IMR-90 (cell line): ENCODE results near the gene INTS15. TPM values are rescaled to one million over a fixed set of nuclear protein-coding genes. Genes with fewer than 3 reads are reported as not detected.

Experiments
- ATAC-seq: fragments of 200-7000 bp; cut with Tn5 transposase; 2 replicates; pipeline ENCODE4 v1.9.1; 2020; ENCODE audit warnings: low read depth, mild to moderate bottlenecking, moderate library complexity
- BruUV-seq: library from RNA; stranded (reverse); fragments of 400-500 nt; replicated peaks from 2 replicates; lab custom pipeline; 2021; lab: Mats Ljungman, UMichigan
- CTCF ChIA-PET: fragments of 300-600 bp; formaldehyde crosslinking; extraction: SDS; loops from one replicate; lab custom pipeline; 2021; ENCODE audit warnings: antibody characterized with exemption; lab: Yijun Ruan, JAX
- POLR2A ChIA-PET: fragments of 300-600 bp; sonication (Branson Sonifier 250); formaldehyde crosslinking; loops from one replicate; lab custom pipeline; 2022; ENCODE audit warnings: antibody characterized with exemption; ENCODE audit not compliant: unreplicated experiment; lab: Charles Lee
- DNase-seq: peaks from one replicate; pipeline ENCODE4 v3.0.0; 2013
- H2AFZ ChIP-seq: replicated peaks from 2 replicates; pipeline ENCODE3; 2013; ENCODE audit warnings: low read length, mild to moderate bottlenecking; ENCODE audit not compliant: poor library complexity
- H2AK5ac ChIP-seq: 2 replicates; pipeline ENCODE4 v1.6.1; 2013; ENCODE audit warnings: low read depth, low read length, inconsistent platforms
- H2AK9ac ChIP-seq: replicated peaks from 2 replicates; pipeline ENCODE3; 2013; ENCODE audit warnings: mild to moderate bottlenecking, low read depth, low read length, moderate library complexity; ENCODE audit not compliant: poor library complexity
- H2BK120ac ChIP-seq: 2 replicates; pipeline ENCODE4 v1.6.1; 2013; ENCODE audit warnings: low read depth, low read length, inconsistent platforms
- H2BK15ac ChIP-seq: 3 replicates; pipeline ENCODE4 v1.6.1; 2013; ENCODE audit warnings: low read depth, low read length, inconsistent platforms
- H2BK20ac ChIP-seq: 2 replicates; pipeline ENCODE4 v1.6.1; 2013; ENCODE audit warnings: low read depth, mild to moderate bottlenecking, inconsistent platforms, low read length, moderate library complexity
- H2BK5ac ChIP-seq: 2 replicates; pipeline ENCODE4 v1.6.1; 2013; ENCODE audit warnings: mild to moderate bottlenecking, low read depth, low read length, inconsistent platforms; ENCODE audit not compliant: poor library complexity, severe bottlenecking
- H3K14ac ChIP-seq: replicated peaks from 2 replicates; pipeline ENCODE4 v1.6.1; 2013; ENCODE audit warnings: low read depth, low read length, inconsistent platforms
- H3K18ac ChIP-seq: 2 replicates; pipeline ENCODE4 v1.6.1; 2013; ENCODE audit warnings: low read depth, low read length, control low read depth
- H3K23ac ChIP-seq: 2 replicates; pipeline ENCODE4 v1.6.1; 2013; ENCODE audit warnings: low read depth, low read length, inconsistent platforms
- H3K27ac ChIP-seq: 2 replicates; pipeline ENCODE4 v1.5.1; 2013; ENCODE audit warnings: mild to moderate bottlenecking, control low read depth, low read length; ENCODE audit not compliant: insufficient read depth
- H3K27me3 ChIP-seq: 2 replicates; pipeline ENCODE4 v1.6.1; 2013; ENCODE audit warnings: low read length; ENCODE audit not compliant: control insufficient read depth, insufficient read depth
- H3K36me3 ChIP-seq: 2 replicates; pipeline ENCODE4 v1.6.1; 2013; ENCODE audit warnings: low read length, mixed read lengths; ENCODE audit not compliant: control insufficient read depth, insufficient read depth
- H3K4ac ChIP-seq: 2 replicates; pipeline ENCODE4 v1.6.1; 2013; ENCODE audit warnings: low read depth, low read length, inconsistent platforms
- H3K4me1 ChIP-seq: 2 replicates; pipeline ENCODE4 v1.6.1; 2013; ENCODE audit warnings: low read length, mixed read lengths; ENCODE audit not compliant: control insufficient read depth, insufficient read depth
- H3K4me2 ChIP-seq: 2 replicates; pipeline ENCODE4 v1.6.1; 2013; ENCODE audit warnings: low read depth, mild to moderate bottlenecking, control low read depth, low read length, moderate library complexity
- H3K4me3 ChIP-seq: 2 replicates; pipeline ENCODE4 v1.5.1; 2013; ENCODE audit warnings: low read depth, mild to moderate bottlenecking, control low read depth, low read length, moderate library complexity; ENCODE audit not compliant: insufficient read depth
- H3K56ac ChIP-seq: 2 replicates; pipeline ENCODE4 v1.6.1; 2013; ENCODE audit warnings: low read length, inconsistent platforms; ENCODE audit not compliant: insufficient read depth; ENCODE audit errors: extremely low read depth
- H3K79me1 ChIP-seq, 2 experiments: 2 replicates each; pipeline ENCODE4 v1.6.1; 2013; ENCODE audit warnings: low read length in 2 of 2, inconsistent platforms in 1 of 2, low read depth in 1 of 2
- H3K9ac ChIP-seq: 2 replicates; pipeline ENCODE4 v1.6.1; 2013; ENCODE audit warnings: low read depth, low read length, control low read depth
- H3K9me1 ChIP-seq: 2 replicates; pipeline ENCODE4 v1.6.1; 2013; ENCODE audit warnings: low read length, inconsistent platforms; ENCODE audit not compliant: insufficient read depth
- H3K9me3 ChIP-seq: 2 replicates; pipeline ENCODE4 v1.6.1; 2013; ENCODE audit warnings: low read length; ENCODE audit not compliant: control insufficient read depth, insufficient read depth
- H4K20me1 ChIP-seq: 2 replicates; pipeline ENCODE4 v1.6.1; 2013; ENCODE audit warnings: low read length, inconsistent platforms; ENCODE audit not compliant: insufficient read depth
- H4K5ac ChIP-seq: 2 replicates; pipeline ENCODE4 v1.6.1; 2013; ENCODE audit warnings: mild to moderate bottlenecking, low read depth, low read length, control low read depth
- H4K8ac ChIP-seq, 2 experiments: 2 replicates each; pipeline ENCODE4 v1.6.1; 2013; ENCODE audit warnings: low read depth in 2 of 2, low read length in 2 of 2, control low read depth in 1 of 2, inconsistent platforms in 1 of 2
- H4K91ac ChIP-seq: 2 replicates; pipeline ENCODE4 v1.6.1; 2013; ENCODE audit warnings: low read depth, low read length, inconsistent platforms; ENCODE audit not compliant: insufficient read depth
- BHLHE40 ChIP-seq: fragments of 150-350 bp; IDR thresholded peaks from 2 replicates; pipeline ENCODE4 v1.6.1; 2016; ENCODE audit warnings: mild to moderate bottlenecking, low read depth, low read length
- CEBPB ChIP-seq: IDR thresholded peaks from 2 replicates; pipeline ENCODE4 v1.6.1; 2012; ENCODE audit warnings: low read depth, low read length, improper control_type of control experiment
- CHD1 ChIP-seq: IDR thresholded peaks from 2 replicates; pipeline ENCODE4 v1.6.1; 2012; ENCODE audit warnings: low read depth, low read length, improper control_type of control experiment
- FOS ChIP-seq: fragments of 150-350 bp; IDR thresholded peaks from 2 replicates; pipeline ENCODE4 v1.6.1; 2016; ENCODE audit warnings: low read depth, low read length
- MAFK ChIP-seq: IDR thresholded peaks from 2 replicates; pipeline ENCODE4 v1.6.1; 2012; ENCODE audit warnings: low read depth, low read length, improper control_type of control experiment
- MAZ ChIP-seq: IDR thresholded peaks from 2 replicates; pipeline ENCODE4 v1.6.1; 2012; ENCODE audit warnings: low read depth, mild to moderate bottlenecking, low read length, improper control_type of control experiment, moderate library complexity, borderline replicate concordance
- NFE2L2 ChIP-seq: fragments of 150-350 bp; IDR thresholded peaks from 2 replicates; pipeline ENCODE4 v1.6.1; 2016; ENCODE audit warnings: low read depth, mild to moderate bottlenecking, low read length
- POLR2A ChIP-seq: IDR thresholded peaks from 2 replicates; pipeline ENCODE4 v1.6.1; 2012; ENCODE audit warnings: mild to moderate bottlenecking, low read depth, low read length
- RCOR1 ChIP-seq: IDR thresholded peaks from 2 replicates; pipeline ENCODE4 v1.6.1; 2012; ENCODE audit warnings: mild to moderate bottlenecking, low read length, improper control_type of control experiment; ENCODE audit not compliant: insufficient replicate concordance
- SMC3 ChIP-seq: fragments of 150-350 bp; IDR thresholded peaks from 2 replicates; pipeline ENCODE4 v1.6.1; 2016; ENCODE audit warnings: low read depth, mild to moderate bottlenecking, antibody characterized with exemption, low read length, moderate library complexity
- WGBS, 2 experiments: methylation state at CpG; one replicate each; pipeline versions ENCODE4 v1.1.5 to v1.1.7; 2013; ENCODE audit warnings: missing lambda C conversion rate in 2 of 2; ENCODE audit not compliant: insufficient read length in 1 of 2; ENCODE audit errors: extremely low coverage in 2 of 2; 5-methylcytosine and 5-hydroxymethylcytosine counted together
- dilution Hi-C: fragments of 300-500 bp; cut with HindIII; formaldehyde crosslinking; loops from one replicate; pipeline ENCODE4 v1.14.3; 2018; ENCODE audit warnings: low sequenced_read_pairs; ENCODE audit not compliant: unreplicated experiment
- in situ Hi-C: fragments of 300-500 bp; cut with MboI; formaldehyde crosslinking; loops from 3 replicates; pipeline ENCODE4 v1.14.3; 2019; ENCODE audit warnings: low sequenced_read_pairs, inconsistent platforms, mixed read lengths
- intact Hi-C: fragments of 100-400 bp; cut with micrococcal nuclease; formaldehyde crosslinking; loops from 2 replicates; pipeline ENCODE4 v1.10.0; 2022
- polyA plus RNA-seq, 3 experiments: library from polyadenylated mRNA; depleted of rRNA; stranded (reverse); fragments of >200 nt; gene quantifications; 2 replicates each; pipeline ENCODE4 v1.2.3, GENCODE V29; 2012; ENCODE audit warnings: low replicate concordance in 1 of 3
- total RNA-seq: library from RNA; depleted of rRNA; stranded (reverse); fragments of >200 nt; gene quantifications from 2 replicates; pipeline ENCODE4 v1.2.3, GENCODE V29; 2012
- TF ChIP-seq, protein P1 (sequence below): fragments of 150-350 bp; IDR thresholded peaks from 2 replicates; pipeline ENCODE4 v1.6.1; 2017; ENCODE audit warnings: mild to moderate bottlenecking, antibody characterized with exemption, low read length, low read depth
- TF ChIP-seq, protein P2 (sequence below): conservative IDR thresholded peaks from 2 replicates; pipeline ENCODE4 v1.5.1; 2012; ENCODE audit warnings: mild to moderate bottlenecking, low read depth, low read length, improper control_type of control experiment

INTS15 gene
- total and polyA plus RNA-seq, 2 of the 4 experiments (the other 2 are of a cell fraction) = 7.0 to 20.8 TPM

DNA sequence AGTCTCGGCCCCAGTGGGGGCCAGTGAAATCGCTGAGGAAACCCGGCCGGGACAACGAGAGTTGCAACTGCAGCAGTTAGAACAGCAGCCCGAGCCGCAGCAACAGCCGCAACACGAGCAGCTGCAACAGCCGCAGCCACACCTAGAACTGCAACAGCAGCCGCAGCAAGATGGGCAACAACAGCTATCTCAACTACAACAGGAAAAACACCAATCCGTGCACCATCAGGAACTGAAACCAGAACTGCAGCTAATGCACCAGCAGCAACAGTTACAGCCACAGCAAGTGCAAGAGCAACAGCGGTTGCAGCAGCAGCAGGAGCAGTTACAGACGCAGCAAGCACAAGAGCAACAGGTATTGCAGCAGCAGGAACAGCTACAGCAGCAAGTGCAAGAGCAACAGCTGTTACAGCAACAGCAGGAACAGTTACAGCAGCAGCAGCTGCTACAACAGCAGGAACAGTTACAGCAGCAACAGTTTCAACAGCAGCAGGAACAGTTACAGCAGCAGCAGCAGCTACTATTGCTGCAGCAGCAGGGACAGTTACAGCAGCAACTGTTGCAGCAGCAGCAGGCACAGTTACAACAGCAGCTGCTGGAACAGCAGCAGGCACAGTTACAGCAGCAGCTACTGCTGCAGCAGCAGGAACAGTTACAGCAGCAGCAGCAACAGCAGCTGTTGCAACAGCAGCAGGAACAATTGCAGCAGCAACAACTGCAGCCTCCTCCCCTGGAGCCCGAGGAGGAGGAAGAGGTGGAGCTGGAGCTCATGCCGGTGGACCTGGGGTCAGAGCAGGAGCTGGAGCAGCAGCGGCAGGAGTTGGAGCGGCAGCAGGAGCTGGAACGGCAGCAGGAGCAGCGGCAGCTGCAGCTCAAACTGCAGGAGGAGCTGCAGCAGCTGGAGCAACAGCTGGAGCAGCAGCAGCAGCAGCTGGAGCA lies 31.6 kb downstream of the INTS15 start (continued):
- TF ChIP-seq MAZ = no peak

DNA sequence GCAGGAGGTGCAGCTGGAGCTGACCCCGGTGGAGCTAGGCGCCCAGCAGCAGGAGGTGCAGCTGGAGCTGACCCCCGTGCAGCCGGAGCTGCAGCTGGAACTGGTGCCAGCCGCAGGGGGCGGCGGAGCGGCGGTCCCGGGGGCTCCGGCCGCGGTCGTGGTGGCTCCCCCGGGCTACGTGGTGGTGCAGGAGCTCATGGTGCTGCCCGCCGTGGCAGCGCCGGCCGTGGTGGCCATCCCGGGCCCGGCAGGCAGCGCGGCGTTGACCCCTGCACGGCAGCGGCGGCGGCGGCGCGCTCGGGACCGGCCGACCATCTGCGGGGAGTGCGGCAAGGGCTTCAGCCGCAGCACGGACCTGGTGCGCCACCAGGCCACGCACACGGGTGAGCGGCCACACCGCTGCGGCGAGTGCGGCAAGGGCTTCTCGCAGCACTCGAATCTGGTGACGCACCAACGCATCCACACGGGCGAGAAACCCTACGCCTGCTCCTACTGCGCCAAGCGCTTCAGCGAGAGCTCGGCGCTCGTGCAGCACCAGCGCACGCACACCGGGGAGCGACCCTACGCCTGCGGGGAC lies 32.4 kb downstream of the INTS15 start:
- Histone ChIP-seq H3K56ac (no peak overlapping the region), H3K18ac (no peak overlapping the region), H3K9ac (no peak overlapping the region), H3K14ac (no peak overlapping the region), H3K4me2 (no peak overlapping the region), H3K27ac (no peak overlapping the region), H3K36me3 (peaks cover 16% of the 10 kb centered on the region), H4K5ac (no peak overlapping the region), H4K20me1 (no peaks in the 10 kb centered on the region), H3K23ac (no peak overlapping the region), H2BK120ac (no peak overlapping the region), H2AK5ac (no peak overlapping the region), H3K4ac (no peak overlapping the region), H2BK5ac (no peak overlapping the region), H3K9me3 (no peaks in the 10 kb centered on the region), H3K4me3 (no peak overlapping the region), H3K79me1 (no peaks in the 10 kb centered on the region), H4K91ac (no peak overlapping the region), H2BK20ac (no peak overlapping the region), H2AFZ (no peak overlapping the region), H4K8ac (no peak overlapping the region), H2AK9ac (no peak overlapping the region), H3K4me1 (no peaks in the 10 kb centered on the region), H2BK15ac (no peak overlapping the region), H3K9me1 (no peaks in the 10 kb centered on the region), H3K27me3 (no peaks in the 10 kb centered on the region)
- WGBS, 2 experiments = 96% methylated on average over 47 of the region's 67 CpGs; no CpG with 5 or more reads in 1 of the 2 experiments
- no peak for TF ChIP-seq FOS
- TF ChIP-seq NFE2L2 = no peak
- TF ChIP-seq, protein P1, sequence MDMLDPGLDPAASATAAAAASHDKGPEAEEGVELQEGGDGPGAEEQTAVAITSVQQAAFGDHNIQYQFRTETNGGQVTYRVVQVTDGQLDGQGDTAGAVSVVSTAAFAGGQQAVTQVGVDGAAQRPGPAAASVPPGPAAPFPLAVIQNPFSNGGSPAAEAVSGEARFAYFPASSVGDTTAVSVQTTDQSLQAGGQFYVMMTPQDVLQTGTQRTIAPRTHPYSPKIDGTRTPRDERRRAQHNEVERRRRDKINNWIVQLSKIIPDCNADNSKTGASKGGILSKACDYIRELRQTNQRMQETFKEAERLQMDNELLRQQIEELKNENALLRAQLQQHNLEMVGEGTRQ = no peak
- no peak for TF ChIP-seq CEBPB
- TF ChIP-seq CHD1 = no peak
- no peak for TF ChIP-seq BHLHE40
- TF ChIP-seq SMC3 = no peak
- no peak for TF ChIP-seq POLR2A
- no peak for TF ChIP-seq MAZ
- TF ChIP-seq MAFK = no peak
- no peak for TF ChIP-seq RCOR1
- TF ChIP-seq, protein P2, sequence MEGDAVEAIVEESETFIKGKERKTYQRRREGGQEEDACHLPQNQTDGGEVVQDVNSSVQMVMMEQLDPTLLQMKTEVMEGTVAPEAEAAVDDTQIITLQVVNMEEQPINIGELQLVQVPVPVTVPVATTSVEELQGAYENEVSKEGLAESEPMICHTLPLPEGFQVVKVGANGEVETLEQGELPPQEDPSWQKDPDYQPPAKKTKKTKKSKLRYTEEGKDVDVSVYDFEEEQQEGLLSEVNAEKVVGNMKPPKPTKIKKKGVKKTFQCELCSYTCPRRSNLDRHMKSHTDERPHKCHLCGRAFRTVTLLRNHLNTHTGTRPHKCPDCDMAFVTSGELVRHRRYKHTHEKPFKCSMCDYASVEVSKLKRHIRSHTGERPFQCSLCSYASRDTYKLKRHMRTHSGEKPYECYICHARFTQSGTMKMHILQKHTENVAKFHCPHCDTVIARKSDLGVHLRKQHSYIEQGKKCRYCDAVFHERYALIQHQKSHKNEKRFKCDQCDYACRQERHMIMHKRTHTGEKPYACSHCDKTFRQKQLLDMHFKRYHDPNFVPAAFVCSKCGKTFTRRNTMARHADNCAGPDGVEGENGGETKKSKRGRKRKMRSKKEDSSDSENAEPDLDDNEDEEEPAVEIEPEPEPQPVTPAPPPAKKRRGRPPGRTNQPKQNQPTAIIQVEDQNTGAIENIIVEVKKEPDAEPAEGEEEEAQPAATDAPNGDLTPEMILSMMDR = no peak
- intact Hi-C loops = no loop called here
- dilution Hi-C loops = no loop called here
- no TSS peak for BruUV-seq
- DNase-seq (no peak), ATAC-seq (no peak)
- in situ Hi-C loops = no loop called here
- POLR2A ChIA-PET = no interaction called here
- CTCF ChIA-PET = no interaction called here
